Esophagus squamous epithelium (tissue), 4 donors: ENCODE measurements around the gene TMEM98.

Experiments
- CTCF ChIP-seq, 6 experiments: fragments of 450-650 bp in 4 of 6; fragments of 200-600 bp in 2 of 6; sonication (generic) in 2 of 6; IDR thresholded peaks; one replicate each; pipeline ENCODE4 v1.5.1; 2016 to 2019; ENCODE audit warnings: antibody characterized with exemption in 6 of 6, mild to moderate bottlenecking in 4 of 6, moderate library complexity in 4 of 6
- POLR2A ChIP-seq, 4 donors: fragments of 450-650 bp; IDR thresholded peaks; one replicate each; pipeline ENCODE4 v1.6.1; 2017; ENCODE audit warnings: antibody characterized with exemption in 4 of 4, mild to moderate bottlenecking in 4 of 4, moderate library complexity in 3 of 4

- TF ChIP-seq CTCF (IDR thresholded peaks at IDR 0.05) (no peak), POLR2A (IDR thresholded peaks at IDR 0.05) (no peak)
Measured at GRCh38 chr17:32933881-32934280, 5.9 kb downstream of the TMEM98 start.
